ENCODE measurements around the gene TUBA1A. TPM values are rescaled to one million over a fixed set of nuclear protein-coding genes. Genes with fewer than 3 reads are reported as not detected.
A peak's percentile ranks its signal among the peaks of the same experiment; 100 is the strongest.
"Not testable (repeated sequence)": the region's sequence is repeated elsewhere in the genome, so short reads cannot be mapped to it uniquely, and the experiment has no call there.

TUBA1A gene
- total RNA-seq, 1 donor from 2014 or later: 8.2 TPM

DNA sequence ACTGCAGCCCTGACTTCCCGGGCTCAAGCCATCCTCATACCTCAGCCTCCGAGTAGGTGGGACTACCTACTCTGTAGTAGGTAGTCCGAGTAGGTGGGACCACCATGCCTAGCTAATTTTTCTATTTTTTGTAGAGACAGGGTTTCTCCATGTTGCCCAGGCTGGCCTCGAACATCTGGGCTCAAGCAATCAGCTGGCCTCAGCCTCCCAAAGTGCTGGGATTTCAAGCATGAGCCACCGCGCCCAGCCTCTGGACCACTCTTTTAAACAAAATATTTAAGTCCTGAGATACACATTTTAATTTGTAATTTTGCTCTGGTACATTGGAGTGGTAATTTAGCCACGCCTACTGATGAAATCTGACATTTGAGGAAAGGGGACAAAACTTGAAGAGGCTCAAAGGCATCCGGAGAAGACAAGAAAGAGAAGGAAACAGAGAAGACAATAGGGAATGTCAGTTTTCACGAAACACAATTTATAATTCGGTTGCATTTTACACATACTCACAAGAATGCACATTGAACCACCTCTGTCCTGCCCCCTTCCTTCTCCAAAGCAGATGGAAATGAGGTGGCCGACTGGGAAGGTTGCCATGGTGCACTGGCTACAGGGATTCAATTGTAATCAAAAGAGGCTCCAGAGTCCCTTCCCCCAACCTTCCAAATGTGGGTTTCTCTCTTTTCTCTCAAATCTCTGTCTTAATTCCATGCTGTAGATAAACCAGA is 9.7 kb upstream of the TUBA1A start:
- H3K36me3 ChIP-seq (ENCODE audit: control insufficient read depth, insufficient read depth, low read length): no peaks in the 10 kb centered on the region
- FAIRE-seq (no peak), DNase-seq (ENCODE audit: low read depth) (peak; percentile 46)
- TF ChIP-seq, protein P1, sequence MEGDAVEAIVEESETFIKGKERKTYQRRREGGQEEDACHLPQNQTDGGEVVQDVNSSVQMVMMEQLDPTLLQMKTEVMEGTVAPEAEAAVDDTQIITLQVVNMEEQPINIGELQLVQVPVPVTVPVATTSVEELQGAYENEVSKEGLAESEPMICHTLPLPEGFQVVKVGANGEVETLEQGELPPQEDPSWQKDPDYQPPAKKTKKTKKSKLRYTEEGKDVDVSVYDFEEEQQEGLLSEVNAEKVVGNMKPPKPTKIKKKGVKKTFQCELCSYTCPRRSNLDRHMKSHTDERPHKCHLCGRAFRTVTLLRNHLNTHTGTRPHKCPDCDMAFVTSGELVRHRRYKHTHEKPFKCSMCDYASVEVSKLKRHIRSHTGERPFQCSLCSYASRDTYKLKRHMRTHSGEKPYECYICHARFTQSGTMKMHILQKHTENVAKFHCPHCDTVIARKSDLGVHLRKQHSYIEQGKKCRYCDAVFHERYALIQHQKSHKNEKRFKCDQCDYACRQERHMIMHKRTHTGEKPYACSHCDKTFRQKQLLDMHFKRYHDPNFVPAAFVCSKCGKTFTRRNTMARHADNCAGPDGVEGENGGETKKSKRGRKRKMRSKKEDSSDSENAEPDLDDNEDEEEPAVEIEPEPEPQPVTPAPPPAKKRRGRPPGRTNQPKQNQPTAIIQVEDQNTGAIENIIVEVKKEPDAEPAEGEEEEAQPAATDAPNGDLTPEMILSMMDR (IDR thresholded peaks at IDR 0.05; ENCODE audit: insufficient read depth, low read length, severe bottlenecking): no peak
- no peaks in the 10 kb centered on the region for H3K27me3 ChIP-seq (ENCODE audit: control insufficient read depth, insufficient read depth, low read length)
- no peak overlapping the region for H3K4me3 ChIP-seq (ENCODE audit: low read depth, low read length)

DNA sequence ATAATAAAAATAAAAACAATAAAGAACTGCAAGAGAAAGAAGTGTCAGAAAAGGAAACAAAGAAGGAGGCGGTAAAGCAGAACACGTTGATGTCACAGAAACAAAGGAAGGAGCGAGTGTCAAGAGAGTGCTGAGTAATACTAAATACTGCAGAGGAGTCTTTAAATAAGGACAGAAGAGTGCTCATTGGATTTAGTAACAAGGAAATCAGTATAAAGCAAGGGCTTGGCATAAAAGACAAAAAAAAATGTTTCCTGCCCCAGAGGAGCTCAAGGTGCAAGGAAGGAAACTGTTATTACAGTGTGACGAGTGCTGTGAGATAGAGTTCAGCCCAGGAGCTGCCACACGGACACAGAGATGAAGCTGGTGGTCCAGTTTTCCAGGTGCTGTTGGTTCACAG is 8.4 kb upstream of the TUBA1A start:
- no peak overlapping the region for H3K4me3 ChIP-seq (ENCODE audit: low read depth, low read length)
- DNase-seq (ENCODE audit: low read depth) (no peak), FAIRE-seq (no peak)
- TF ChIP-seq, protein P1 (IDR thresholded peaks at IDR 0.05; ENCODE audit: insufficient read depth, low read length, severe bottlenecking): no peak
- H3K27me3 ChIP-seq (ENCODE audit: control insufficient read depth, insufficient read depth, low read length): no peaks in the 10 kb centered on the region
- no peaks in the 10 kb centered on the region for H3K36me3 ChIP-seq (ENCODE audit: control insufficient read depth, insufficient read depth, low read length)

DNA sequence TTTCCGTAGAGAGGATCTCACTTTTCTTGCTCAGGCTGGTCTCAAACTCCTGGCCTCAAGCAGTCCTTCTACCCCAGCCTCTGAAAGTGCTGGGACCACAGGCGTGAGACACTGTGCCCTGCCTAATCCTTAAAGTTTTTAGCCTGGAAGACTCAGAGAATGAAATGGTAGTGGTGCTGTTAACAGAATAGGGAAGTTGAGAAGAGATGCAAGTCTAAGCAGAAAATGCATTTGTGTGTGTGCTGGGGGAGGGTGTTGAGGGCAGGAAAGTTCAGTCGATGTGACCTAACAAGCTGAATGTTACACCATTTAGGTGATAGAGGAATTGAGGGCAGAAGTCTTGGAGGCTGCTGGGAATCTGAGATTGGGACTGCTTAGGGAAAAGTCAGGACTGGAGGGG is 6.9 kb upstream of the TUBA1A start:
- no peak for FAIRE-seq
- H3K36me3 ChIP-seq (ENCODE audit: control insufficient read depth, insufficient read depth, low read length): no peaks in the 10 kb centered on the region
- H3K27me3 ChIP-seq (ENCODE audit: control insufficient read depth, insufficient read depth, low read length): no peaks in the 10 kb centered on the region
- no peak for DNase-seq (ENCODE audit: low read depth)
- TF ChIP-seq, protein P1 (IDR thresholded peaks at IDR 0.05; ENCODE audit: insufficient read depth, low read length, severe bottlenecking): no peak
- no peak overlapping the region for H3K4me3 ChIP-seq (ENCODE audit: low read depth, low read length)

DNA sequence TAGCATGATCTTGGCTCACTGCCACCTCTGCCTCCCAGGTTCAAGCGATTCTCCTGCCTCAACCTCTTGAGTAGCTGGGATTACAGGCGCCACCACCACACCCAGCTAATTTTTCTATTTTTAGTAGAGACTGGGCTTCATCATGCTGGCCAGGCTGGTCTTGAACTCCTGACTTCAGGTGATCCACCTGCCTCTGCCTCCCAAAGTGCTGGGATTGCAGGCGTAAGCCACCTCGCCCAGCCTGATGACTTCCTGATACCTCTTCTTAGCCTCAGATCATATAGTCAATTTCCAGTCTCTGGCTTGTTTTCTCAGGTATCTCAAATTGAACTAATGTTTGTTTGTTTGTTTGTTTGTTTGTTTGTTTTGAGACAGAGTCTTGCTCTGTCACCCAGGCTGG is 4.9 kb upstream of the TUBA1A start:
- H3K36me3 ChIP-seq (ENCODE audit: control insufficient read depth, insufficient read depth, low read length); DNase-seq (ENCODE audit: low read depth); H3K27me3 ChIP-seq (ENCODE audit: control insufficient read depth, insufficient read depth, low read length); H3K4me3 ChIP-seq (ENCODE audit: low read depth, low read length); FAIRE-seq: not testable (repeated sequence)

DNA sequence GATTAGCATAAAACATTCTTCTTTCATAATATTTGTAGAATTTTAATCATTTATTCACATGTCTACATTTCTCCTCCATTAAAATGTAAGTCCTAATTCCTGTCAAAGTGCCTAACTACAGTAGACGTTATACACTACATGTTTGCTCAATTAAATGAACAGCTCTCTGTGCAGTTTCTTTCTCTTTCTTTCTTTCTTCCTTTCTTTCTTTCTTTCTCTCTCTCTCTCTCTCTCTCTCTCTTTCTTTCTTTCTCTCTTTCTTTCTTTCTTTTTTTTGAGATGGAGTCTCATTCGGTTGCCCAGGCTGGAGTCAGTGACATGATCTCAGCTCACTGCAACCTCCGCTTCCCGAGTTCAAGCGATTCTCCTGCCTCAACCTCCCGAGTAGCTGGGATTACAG is 2.6 kb upstream of the TUBA1A start:
- not testable (repeated sequence) for H3K27me3 ChIP-seq (ENCODE audit: control insufficient read depth, insufficient read depth, low read length)

DNA sequence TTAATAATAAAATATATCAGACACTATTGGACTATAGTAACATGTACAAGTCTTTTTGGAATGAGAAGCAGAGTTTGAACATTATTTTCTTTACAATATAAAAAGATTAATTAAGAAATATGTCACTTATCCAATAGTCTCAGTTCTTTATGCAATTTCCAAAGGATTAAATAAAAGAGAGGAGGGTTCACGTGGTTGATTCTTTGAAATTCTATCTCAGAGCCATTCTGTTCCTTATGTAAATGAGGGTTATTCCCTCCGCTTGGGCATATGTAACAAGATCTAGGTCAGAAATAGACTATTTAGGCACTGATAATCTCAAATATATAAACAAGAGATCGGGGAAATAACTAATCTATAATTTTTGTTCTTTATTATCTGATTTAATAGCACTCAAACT is 2.1 kb upstream of the TUBA1A start:
- no peak for FAIRE-seq

More for the DNA sequence above, 2.6 kb upstream of the TUBA1A start:
- not testable (repeated sequence) for H3K4me3 ChIP-seq (ENCODE audit: low read depth, low read length); FAIRE-seq; DNase-seq (ENCODE audit: low read depth); H3K36me3 ChIP-seq (ENCODE audit: control insufficient read depth, insufficient read depth, low read length)

More for the DNA sequence above, 2.1 kb upstream of the TUBA1A start:
- H3K27me3 ChIP-seq (ENCODE audit: control insufficient read depth, insufficient read depth, low read length): no peaks in the 10 kb centered on the region
- TF ChIP-seq, protein P1 (IDR thresholded peaks at IDR 0.05; ENCODE audit: insufficient read depth, low read length, severe bottlenecking): no peak
- no peak for DNase-seq (ENCODE audit: low read depth)
- H3K4me3 ChIP-seq (ENCODE audit: low read depth, low read length): no peak overlapping the region
- H3K36me3 ChIP-seq (ENCODE audit: control insufficient read depth, insufficient read depth, low read length): no peaks in the 10 kb centered on the region

Measured in bronchial epithelial cell (primary cell).